Effector CD8-positive, alpha-beta T cell (primary cell): Measurements from ENCODE around the gene DLG2.

Source experiments
- DNase-seq: peaks from one replicate; lab custom pipeline; 2025; lab: John Stamatoyannopoulos, UW

Gene DLG2

DNA sequence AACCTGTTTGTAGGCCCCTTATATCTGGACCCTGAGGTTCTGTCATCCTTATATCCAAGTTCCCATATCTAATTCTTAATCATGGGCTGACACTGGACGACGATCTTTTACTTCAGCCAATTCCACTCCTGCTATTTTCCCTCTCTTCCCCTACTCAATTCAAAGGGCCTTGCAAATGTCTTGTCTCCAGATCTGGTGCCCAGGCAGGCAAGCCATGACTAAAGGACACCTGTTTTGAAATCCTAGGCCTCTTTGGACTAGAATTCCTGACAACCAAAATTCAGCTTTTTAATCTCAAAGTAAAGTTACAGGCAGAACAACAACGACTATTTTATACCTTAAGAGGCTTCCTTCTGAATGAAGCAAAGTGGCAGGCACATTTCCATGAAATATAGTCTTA is 963.4 kb downstream of the DLG2 start:
- DNase-seq = no peak

DNA sequence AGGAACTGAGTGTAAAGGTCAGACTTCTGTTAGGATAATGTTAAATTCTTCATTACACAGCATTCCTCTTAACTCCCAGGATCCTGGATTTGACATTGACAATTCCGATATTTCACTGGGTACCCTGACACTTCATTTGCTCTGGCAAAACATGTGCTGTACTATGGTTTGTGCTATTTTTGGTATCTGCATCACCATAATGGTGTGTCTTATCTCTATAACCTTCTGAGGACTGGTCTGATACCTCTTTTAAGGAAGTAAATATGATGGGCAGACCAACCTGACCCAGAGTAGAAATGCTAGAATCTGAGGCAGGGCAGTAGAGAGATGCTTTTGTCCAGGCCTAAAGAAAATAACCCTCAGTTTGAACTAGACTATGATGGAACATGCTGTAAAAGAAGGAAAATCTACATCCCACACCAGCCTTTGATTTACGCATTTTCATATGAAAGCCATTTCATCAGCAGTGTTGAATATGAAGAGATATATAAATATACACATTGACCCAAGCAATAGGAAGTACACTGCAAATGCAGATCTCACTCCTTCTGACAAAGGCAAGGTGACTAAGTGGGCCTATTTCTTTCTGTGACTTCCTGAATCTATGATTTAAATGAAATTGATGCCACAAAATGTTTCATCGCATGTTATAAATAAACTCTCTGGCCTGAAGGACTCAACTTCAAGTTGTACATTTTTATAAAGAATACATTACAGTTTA is 966.7 kb downstream of the DLG2 start:
- DNase-seq = no peak

DNA sequence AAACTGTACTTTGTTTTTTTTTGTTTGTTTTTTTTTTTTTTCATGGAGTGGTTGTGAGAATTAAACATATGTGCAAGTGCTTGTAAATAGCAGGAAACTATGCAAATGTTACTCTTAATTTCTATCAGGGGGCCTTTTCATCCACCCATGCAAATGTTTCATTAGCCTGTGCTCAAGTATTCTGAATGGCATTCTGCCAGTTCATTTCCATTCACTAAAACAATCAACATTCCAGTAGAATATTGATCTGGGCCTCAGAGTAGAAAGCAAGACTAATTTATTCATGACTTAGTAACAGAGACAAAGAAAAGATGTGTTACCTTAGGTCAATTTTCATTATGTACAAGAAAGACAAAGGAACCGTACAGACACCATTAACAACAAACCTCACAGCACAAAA is 971.4 kb downstream of the DLG2 start:
- no peak for DNase-seq

DNA sequence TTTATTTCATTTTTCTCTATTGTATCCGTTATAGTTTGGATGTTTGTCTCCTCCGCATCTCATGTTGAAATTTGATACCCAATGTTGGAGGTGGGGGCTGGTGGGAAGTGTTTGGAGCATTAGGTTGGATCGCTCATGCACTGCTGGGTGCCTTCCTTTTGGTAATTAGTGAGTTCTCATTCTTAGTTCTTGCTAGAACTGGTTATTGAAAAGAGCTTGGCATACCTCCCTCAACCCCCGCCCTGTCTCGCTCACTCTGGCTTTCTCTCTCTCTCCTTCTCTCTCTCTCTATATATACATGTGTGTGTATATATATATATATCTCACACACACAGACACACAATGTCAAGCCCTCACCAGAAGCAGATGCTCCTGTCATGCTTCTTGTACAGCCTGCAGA is 978.7 kb downstream of the DLG2 start:
- DNase-seq = no peak

DNA sequence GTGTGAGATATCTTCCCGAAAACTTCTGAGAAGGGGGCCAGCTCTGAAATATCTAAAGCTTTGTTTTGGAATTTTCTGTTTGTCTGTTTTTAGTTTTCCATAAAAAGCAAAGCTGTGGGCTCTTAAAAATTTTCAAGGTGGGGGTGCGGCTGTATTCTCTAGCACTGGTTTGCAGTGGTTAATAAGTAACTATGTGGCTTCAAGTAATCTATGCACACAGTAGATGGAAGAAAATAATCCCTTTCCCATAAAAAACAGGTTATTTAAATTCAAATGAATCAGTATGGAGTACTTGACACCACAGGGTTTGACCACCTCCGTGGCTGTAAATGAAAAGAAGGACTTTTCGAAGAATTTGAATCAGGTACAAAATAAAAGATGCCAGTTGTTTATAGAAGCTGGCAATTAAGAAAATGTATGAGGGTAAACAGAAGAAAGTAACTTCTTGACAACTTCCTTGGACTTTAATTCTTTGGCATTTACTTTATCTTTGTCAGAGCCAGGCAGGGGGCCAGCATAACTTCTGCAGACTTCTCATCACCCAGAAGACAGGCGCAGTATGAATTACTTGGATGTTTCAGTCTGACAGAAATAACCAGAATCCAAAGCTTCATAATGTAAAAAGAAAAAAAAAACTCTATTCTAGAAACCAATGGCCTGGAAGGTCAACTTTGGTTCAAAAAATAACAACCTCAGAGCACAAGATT is 981.0 kb downstream of the DLG2 start:
- DNase-seq = no peak

DNA sequence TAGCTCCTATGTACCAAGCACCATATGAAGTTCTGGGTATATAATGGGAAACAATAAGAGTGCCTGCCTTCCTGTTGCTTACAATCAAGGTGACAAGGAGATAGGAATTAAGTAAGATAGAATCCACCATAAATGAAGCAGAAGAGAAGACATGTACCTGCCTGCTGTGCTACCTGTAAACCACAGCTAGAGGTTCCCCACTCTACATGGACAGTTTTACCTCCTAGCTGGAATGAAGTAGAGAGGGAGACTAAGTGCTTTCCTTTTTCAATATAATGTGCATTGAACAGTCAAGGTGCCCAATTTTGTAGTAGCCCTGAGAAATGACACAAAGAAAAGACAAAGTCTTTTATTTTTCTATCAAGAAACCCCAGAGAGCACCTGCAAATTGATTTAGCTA is 984.6 kb downstream of the DLG2 start:
- no peak for DNase-seq

DNA sequence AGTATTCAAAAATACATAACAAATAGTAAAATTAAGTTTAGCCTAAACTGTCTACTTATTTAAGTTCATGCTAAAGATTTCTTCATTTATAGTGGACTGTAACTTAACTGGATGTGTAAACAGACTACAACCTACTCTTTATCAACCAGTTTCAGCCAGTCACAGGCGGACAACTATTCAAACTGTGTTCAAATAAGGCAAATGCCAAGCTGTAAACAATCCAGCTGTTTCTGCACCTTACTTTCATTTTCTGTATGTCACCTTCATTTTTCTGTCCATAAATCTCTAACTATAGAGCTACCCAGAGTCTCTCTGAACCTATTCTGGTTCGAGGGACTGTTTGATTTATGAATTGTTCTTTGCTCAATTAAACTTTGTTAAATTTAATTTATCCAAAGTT is 992.8 kb downstream of the DLG2 start:
- no peak for DNase-seq

DNA sequence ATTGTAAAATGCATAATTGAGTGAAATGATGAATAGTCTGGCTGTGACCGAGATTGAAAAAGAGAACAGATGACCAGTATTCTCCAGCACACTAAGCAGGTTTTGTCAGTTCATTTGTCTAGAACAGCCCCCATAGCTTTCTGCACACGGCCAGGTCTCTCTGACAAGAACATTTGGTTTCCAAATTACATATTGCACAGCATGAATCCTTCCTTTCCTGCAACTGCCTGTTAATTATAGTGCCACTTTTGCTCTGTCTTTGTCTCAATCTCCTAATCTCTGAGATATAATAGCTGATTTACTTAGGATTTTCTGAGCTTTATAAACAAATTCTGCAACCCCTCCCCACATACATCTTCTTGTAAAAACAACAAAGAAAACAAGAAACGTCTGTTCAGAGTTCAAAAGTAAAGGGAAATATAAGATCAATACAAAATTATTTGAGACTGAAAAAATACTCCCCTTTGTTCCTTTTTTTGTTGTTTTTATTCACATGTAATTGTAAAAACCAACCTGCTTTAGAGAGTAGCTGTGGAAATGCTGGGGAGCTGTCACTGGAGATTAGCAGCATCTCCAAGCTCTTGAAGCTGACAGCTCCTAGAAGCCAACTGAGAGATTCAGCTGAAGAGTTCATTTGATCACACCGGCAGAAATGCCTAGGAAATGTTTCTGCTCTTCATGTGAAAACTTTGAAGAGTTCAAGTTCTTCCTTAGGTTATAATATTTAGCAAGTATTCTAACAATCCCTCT is 998.1 kb downstream of the DLG2 start:
- DNase-seq = no peak

DNA sequence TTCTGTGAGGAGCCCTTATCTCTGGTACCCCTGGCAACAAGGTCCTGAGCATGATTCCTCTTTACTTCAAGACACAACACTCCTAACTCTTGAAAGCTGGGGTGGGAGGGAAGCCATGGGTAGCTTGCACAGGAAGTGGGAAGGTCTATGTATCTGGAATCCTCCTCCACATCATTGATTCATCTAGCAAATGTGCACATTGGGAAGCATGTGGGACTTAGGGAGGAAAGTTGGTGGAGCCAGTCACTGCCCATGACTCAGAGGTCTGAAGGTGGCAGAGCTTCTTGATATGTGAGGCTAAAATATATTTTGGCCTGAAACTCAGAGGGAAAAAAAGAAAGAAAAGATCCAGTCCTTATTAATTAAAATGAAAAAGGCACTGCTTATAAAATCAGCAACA is 1000.9 kb downstream of the DLG2 start:
- no peak for DNase-seq

DNA sequence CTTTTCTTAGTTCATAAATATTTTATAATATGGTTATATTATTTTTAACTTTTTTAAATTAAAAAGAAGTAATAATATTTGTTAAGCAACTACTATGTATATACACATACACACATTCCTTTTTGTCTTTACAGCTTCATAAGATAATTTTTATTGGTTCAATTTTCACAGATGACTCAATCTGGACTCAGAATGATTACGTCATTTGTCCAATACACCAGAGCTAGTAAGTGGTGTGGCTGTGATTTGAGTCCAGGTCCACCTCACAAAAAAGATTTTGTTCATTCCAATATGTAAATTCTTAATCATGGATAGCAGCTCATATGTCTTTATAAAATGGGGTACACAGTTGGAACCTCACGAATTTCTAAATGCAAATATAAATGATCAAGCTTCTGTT is 1014.5 kb downstream of the DLG2 start:
- no peak for DNase-seq

DNA sequence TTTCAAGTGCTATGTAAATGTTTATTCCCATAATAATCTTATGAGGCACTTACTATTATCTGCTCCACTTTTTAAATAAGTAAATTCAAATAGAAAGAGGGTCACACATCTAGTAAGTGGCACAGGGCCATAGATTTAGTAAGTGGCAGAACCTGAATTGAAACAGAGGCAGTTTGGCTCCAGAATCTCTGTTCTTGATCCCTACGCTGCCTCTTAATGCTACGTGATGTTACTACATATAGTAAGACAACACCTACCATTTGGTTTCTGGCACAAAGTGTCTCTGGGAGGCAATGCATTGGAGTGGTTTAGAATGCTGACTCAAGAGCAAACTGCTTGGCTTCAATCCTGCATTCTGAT is 1018.3 kb downstream of the DLG2 start:
- DNase-seq = no peak

DNA sequence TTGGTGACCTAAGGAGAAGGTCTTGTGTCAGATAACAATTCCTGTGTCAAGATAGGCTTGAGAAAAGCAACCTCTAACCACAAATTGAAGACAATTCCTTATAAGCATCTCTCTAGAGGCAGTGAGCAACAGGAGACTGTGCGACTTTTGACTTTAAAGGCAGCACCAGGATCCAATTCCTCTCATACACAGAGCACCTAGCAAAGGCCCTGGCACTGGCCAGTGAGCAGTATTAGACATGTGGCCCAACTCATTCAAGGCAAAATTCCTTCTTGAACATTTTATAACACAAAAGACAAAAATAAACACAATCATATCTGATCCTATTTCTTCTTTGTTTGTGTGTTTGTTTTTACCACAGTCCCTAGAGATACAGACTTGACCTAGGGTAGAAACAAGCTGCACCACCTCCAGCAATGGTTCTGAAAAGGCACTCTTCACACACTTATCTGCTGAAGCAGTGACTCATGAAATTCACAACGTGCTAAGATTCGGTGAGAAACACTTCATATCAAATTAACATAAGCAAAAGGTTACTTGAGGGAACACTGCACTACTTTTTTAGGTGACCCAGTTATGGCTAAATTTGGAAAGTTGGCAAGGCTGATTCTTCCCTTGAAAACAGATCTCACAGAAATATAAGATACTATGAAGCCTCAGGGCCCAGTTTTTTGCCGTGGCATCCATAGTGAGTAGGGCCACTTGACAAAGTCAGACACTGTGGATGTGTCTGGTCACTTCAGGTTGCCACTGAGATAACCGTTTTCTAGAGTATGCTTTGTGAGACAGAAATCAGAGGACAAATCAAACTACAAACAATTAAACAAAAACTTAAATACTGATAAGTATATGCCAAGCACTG is 1018.9 kb downstream of the DLG2 start:
- DNase-seq = no peak

DNA sequence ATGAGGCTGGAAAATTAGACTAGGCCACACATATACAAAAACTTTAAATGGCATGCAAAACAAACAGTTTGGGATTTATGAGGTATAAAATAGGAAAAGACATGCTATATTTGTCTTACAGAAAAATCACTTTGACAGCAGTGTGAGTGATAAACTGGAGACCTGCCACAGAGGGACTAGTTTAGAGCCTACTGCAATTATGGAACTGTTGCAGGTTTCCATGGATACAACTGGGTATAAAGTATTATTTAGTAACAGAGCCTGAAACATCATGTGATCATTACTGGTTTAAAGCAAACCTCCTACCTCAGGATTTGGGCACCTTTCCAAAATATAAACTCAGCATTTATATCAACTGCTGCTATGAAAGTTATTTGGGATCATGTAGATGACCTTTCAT is 1032.5 kb downstream of the DLG2 start:
- DNase-seq = no peak

DNA sequence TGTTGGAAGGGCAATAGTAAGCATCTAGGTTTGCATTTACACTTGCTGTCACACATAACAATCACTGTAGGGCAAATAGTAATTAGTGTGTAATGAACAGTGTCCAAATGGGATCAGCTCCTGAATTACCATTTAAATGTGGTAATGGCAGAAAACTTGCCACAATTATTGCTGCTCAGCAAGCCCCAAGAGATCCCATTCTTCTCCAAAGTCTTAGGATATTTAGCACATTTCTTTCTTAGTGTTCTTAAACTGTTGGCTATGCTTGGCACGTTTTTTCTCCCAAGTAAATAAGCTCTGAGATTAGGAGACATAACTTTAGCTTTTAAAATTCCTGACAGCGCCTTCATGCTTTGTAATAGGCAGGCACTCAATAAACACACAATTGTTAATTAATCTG is 1037.0 kb downstream of the DLG2 start:
- DNase-seq = no peak

DNA sequence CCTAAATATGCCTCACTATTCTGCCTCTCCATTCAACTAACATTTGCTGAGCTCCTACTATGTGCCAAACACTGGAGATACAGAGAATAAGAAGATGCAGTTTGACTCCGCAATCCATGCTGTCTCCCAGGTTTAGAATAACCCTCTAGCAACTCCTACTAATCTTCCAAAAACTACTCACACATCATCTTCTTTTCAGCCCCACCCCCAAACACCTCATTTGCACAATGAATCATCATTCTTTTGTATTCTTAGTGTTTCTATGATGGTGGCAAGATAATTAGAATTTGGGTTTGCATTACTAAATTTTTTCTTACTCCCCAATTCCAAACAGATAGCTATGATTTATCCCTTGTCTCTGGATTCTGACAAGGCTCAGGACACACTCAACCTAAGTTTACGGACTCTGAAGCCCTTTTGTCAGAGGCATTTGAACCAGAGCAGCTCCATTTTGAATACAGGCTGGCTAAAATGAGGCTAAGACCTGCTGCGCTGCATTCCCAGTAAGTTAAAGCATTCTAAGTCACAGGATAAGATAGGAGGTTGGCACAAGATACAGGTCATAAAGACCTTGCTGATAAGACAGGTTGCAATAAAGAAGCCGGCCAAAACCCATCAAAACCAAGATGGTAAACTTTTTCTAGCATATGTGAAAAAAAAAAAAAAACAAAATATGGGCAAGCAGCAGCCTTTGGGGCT is 1038.9 kb downstream of the DLG2 start:
- no peak for DNase-seq

DNA sequence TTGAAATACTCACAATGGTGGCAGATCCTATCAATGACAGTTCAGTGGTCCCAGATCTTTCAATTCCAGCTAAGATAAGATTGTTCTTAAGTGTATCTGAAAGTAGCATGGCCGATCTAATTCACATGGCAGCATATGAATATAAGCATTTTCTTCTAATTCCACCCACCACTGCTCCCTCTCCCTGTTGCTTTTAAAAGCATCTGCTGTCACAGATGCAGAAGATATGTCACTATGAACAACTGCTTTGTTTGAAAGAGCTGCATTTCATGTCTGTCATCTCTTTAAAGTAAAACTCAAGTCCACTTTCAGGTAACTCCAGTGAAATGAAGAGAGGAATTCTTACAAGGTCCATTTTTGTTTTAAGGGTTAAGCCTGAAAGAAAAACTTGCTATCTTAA is 1044.0 kb downstream of the DLG2 start:
- no peak for DNase-seq

DNA sequence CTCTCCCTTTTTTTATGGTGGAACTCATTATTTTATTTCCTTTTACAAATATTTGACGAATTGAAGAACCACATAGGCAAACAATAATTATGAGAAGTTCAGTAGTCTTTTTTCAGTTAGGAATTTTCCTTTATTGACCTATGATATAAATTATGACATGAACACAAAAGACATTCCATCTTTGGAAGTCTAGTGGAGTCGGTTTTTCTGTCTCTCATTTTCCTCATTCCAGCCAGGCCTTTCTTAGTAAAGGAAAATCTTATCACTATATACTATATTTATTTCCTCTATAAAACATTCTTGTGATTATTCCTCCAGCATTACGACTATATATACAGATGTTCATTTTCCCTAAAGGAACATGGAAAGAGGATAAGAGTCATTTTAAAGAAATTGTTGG is 1046.1 kb downstream of the DLG2 start:
- no peak for DNase-seq

DNA sequence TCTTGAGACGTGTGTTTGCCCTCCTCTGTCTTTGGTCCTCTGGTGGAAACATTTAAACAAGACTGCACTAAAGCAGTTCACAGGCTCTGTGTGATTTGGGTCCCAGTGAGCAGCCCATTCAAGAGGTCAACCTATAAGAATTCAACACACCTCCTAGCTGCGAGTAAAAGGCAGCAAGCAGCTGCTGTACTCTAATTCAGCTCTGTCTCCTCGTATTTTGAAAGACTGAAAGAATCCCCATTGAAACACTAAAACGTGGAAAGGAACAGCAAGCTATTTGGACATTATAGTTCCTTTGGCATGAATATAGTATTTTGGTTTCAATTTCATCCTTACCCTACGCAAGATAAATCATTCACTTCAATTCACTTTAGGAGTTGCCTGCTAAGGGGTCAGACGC is 1046.7 kb downstream of the DLG2 start:
- no peak for DNase-seq

DNA sequence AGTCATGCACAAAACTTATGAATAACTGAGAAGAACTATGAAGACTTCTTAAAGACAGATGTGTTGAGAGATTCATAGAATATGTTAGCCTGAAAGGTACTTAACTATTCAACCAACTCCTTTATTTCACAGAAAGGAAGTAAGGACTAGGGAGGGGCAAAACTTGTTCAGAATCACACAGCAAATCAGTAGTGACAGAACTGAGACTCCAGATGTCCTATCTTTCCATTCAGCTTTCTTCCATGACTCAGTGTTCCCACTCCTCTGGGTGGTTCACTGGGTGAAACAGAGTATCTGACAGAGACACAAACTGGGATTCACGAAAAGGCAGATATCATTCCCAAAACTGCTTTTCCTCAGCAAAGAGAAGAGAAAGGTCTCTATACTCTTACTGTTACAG is 1053.3 kb downstream of the DLG2 start:
- no peak for DNase-seq

DNA sequence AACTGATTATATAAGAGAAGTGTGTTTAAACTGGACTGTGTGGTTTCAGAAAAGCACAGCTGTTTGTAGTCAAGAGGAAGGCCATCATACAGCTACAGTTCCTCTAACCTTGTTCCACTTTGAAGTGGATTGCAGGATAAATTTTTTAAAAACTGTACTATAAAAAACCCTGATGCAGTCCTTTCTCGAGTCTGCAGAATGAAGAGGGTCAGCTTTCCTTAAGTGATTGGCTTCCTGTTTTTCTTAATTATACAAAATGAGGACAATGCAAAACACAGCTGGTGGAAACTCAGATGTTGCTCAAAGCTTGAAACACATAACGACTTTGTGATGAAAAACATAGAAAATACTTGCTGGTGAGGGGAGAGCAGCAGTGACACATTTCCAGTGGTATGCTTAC is 1060.5 kb downstream of the DLG2 start:
- no peak for DNase-seq

DNA sequence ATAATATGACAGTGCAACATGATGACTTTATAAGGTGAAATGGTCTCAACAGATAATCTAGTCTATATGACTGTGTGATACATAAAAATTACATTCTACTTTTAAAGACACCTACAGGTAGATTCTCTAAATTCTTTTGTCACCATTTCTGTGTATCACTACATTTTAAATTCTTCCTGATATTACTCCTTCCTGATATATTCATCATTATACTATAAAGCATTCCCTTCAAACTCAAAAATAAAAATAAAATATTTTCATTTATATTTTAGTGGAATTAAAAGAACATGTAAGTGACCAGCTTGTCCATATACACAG is 1062.3 kb downstream of the DLG2 start:
- no peak for DNase-seq
